Activated CD8-positive, alpha-beta T cell treated with anti-CD3 and anti-CD28 coated beads for 36 hours (primary cell): ENCODE data around the gene ADPRS. TPM values are rescaled to one million over a fixed set of nuclear protein-coding genes. Genes with fewer than 3 reads are reported as not detected.

Experiments
- ATAC-seq: fragments of 200-7000 bp; cut with Tn5 transposase; one replicate; pipeline ENCODE4 v1.10.0; 2021; ENCODE audit warnings: mild to moderate bottlenecking, moderate library complexity
- CTCF ChIA-PET: fragments of 350-600 bp; sonication (Branson Sonifier 250); formaldehyde crosslinking; loops from one replicate; lab custom pipeline; 2021; ENCODE audit warnings: antibody characterized with exemption; lab: Charles Lee
- POLR2A ChIA-PET: fragments of 350-600 bp; sonication (Branson Sonifier 250); formaldehyde crosslinking; loops from one replicate; lab custom pipeline; 2021; ENCODE audit warnings: antibody characterized with exemption; lab: Charles Lee
- DNase-seq: peaks from one replicate; pipeline ENCODE4 v3.0.0-alpha.2; 2020
- H3K27ac Mint-ChIP-seq: one replicate; pipeline ENCODE4 v1.8.0; 2021; ENCODE audit warnings: mild to moderate bottlenecking, mixed read lengths
- H3K27me3 Mint-ChIP-seq: one replicate; pipeline ENCODE4 v1.8.0; 2021; ENCODE audit warnings: mixed read lengths
- H3K36me3 Mint-ChIP-seq: one replicate; pipeline ENCODE4 v1.8.0; 2021; ENCODE audit warnings: low read depth, mixed read lengths
- H3K4me1 Mint-ChIP-seq: one replicate; pipeline ENCODE4 v1.8.0; 2021; ENCODE audit warnings: low read depth, mixed read lengths
- H3K4me3 Mint-ChIP-seq: one replicate; pipeline ENCODE4 v1.8.0; 2021; ENCODE audit warnings: mild to moderate bottlenecking, moderate library complexity, mixed read lengths
- H3K9me3 Mint-ChIP-seq: one replicate; pipeline ENCODE4 v1.8.0; 2021; ENCODE audit warnings: mixed read lengths
- intact Hi-C: fragments of 100-400 bp; cut with micrococcal nuclease; formaldehyde crosslinking; loops from one replicate; pipeline ENCODE4 v1.10.0; 2022
- total RNA-seq, 2 experiments: library from RNA; stranded (reverse); gene quantifications; one replicate each; pipeline ENCODE4 v1.2.3, GENCODE V29; 2021
- TF ChIP-seq, protein P1 (sequence below): fragments of 200-600 bp; IDR thresholded peaks from one replicate; pipeline ENCODE4 v1.8.0; 2022; ENCODE audit warnings: antibody characterized with exemption, mild to moderate bottlenecking

The ADPRS gene
- total RNA-seq, 2 experiments from 2014 or later, result 52.7 to 54.9 TPM

DNA sequence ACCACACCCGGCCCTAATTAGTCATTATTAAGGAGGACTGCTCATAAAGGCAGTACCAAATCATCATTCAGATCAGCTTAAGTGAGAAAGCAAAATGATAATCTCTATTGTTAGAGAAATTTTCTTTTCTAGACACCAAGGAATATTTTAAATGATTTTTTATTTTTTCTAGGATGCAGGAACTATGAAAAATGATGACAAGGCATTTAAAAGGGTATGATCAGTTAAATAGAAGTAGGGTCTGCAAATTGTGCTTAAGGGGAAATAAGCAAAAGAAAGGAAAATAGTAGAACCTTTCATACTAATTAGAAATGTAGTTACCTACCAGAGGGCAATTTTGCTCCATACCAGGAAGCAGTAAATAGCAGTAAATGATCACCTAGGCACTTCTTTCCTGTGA, 26.4 kb upstream of the ADPRS start:
- Mint-ChIP-seq H3K9me3 (no peaks in the 10 kb centered on the region), H3K27ac (no peak overlapping the region), H3K4me3 (no peak overlapping the region), H3K36me3 (peaks cover 2% of the 10 kb centered on the region), H3K27me3 (no peaks in the 10 kb centered on the region), H3K4me1 (no peaks in the 10 kb centered on the region)
- CTCF ChIA-PET, result no interaction called here
- intact Hi-C loops, result no loop called here
- POLR2A ChIA-PET, result no interaction called here
- DNase-seq (no peak), ATAC-seq (no peak)
- TF ChIP-seq, protein P1, sequence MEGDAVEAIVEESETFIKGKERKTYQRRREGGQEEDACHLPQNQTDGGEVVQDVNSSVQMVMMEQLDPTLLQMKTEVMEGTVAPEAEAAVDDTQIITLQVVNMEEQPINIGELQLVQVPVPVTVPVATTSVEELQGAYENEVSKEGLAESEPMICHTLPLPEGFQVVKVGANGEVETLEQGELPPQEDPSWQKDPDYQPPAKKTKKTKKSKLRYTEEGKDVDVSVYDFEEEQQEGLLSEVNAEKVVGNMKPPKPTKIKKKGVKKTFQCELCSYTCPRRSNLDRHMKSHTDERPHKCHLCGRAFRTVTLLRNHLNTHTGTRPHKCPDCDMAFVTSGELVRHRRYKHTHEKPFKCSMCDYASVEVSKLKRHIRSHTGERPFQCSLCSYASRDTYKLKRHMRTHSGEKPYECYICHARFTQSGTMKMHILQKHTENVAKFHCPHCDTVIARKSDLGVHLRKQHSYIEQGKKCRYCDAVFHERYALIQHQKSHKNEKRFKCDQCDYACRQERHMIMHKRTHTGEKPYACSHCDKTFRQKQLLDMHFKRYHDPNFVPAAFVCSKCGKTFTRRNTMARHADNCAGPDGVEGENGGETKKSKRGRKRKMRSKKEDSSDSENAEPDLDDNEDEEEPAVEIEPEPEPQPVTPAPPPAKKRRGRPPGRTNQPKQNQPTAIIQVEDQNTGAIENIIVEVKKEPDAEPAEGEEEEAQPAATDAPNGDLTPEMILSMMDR, result no peak

- no peak overlapping the region for H3K4me3 Mint-ChIP-seq
- DNase-seq (no peak), ATAC-seq (no peak)
- H3K27me3 Mint-ChIP-seq, result no peaks in the 10 kb centered on the region
- TF ChIP-seq, protein P1, result no peak
- POLR2A ChIA-PET, result no interaction called here
- H3K9me3 Mint-ChIP-seq, result no peaks in the 10 kb centered on the region
- CTCF ChIA-PET, result interaction anchor here (1.2 kb wide), 1 partner anchor 21 kb away, joined by 3 read pairs; no protein-coding TSS in a partner anchor
- H3K4me1 Mint-ChIP-seq, result no peaks in the 10 kb centered on the region
- no peaks in the 10 kb centered on the region for H3K36me3 Mint-ChIP-seq
- intact Hi-C loops, result no loop called here
- no peak overlapping the region for H3K27ac Mint-ChIP-seq
Observed at GRCh38 chr1:36067871-36068270, 20.8 kb upstream of the ADPRS start.

DNA sequence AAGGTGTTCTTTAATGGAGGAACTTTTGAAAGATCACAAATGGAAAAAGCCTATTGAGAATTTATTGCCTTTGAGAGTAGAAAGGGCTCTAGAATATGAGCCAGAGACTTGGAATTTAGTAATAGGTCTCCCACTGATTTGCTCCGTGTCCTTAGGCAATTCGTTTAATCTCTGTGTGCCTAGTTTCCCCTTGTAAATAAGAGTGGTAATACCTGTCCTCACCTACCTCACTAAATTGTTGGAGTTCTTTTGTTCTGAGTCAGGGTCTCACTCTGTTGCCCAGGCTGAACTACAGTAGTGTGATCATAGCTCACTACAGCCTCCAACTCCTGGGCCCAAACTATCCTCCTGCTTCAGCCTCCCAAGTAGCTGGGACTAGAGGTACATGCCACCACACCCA, 19.8 kb upstream of the ADPRS start:
- no peak overlapping the region for H3K4me3 Mint-ChIP-seq
- POLR2A ChIA-PET, result no interaction called here
- CTCF ChIA-PET, result interaction anchor here (1.1 to 1.2 kb wide), 2 partner anchors 21 to 217 kb away, joined by 3 read pairs; no protein-coding TSS in a partner anchor

GRCh38 chr1:36070349-36070748, 18.3 kb upstream of the ADPRS start:
- POLR2A ChIA-PET, result interaction anchor here (0.6 to 0.7 kb wide), 2 partner anchors 19 to 68 kb away, joined by 3 read pairs; no protein-coding TSS in a partner anchor
- Mint-ChIP-seq H3K9me3 (no peaks in the 10 kb centered on the region), H3K36me3 (no peaks in the 10 kb centered on the region), H3K4me3 (no peak overlapping the region), H3K27ac (no peak overlapping the region), H3K27me3 (no peaks in the 10 kb centered on the region), H3K4me1 (no peaks in the 10 kb centered on the region)
- TF ChIP-seq, protein P1, result no peak
- CTCF ChIA-PET, result no interaction called here
- DNase-seq, result no peak
- ATAC-seq, result no peak
- intact Hi-C loops, result no loop called here

More for the DNA sequence above, 19.8 kb upstream of the ADPRS start:
- Mint-ChIP-seq H3K27me3 (no peaks in the 10 kb centered on the region), H3K36me3 (no peaks in the 10 kb centered on the region), H3K9me3 (no peaks in the 10 kb centered on the region), H3K4me1 (no peaks in the 10 kb centered on the region), H3K27ac (no peak overlapping the region)
- ATAC-seq (no peak), DNase-seq (no peak)
- intact Hi-C loops, result no loop called here
- TF ChIP-seq, protein P1, result no peak

DNA sequence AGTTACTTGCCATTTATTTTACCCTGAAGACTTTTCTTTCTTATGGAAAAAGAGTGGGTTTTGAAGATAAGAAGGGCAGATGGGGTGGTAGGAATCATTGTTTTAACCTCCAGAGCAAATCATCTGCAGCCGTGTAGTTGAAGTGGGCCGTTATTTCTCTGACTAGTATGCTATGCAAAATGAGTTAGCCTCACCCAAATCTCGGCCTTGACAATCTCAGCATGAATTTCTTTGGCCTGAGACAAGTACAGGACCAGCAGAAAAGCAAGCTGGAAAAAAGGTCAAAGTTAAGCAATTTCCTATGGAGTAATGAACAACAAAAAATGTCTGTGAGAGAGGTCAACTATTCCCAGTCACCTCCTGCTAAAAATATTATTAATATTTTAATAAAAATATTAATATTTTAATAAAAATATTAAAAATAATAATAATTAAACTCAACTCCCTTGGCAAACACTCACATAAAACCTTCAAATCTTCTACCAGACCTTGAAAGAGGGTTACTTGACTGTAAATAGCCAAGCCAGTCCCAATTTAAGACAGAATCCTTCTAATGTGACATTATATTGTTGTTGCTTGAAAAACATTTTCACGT, 11.6 kb upstream of the ADPRS start:
- Mint-ChIP-seq H3K27ac (no peak overlapping the region), H3K4me3 (no peak overlapping the region), H3K4me1 (no peaks in the 10 kb centered on the region), H3K36me3 (no peaks in the 10 kb centered on the region), H3K9me3 (no peaks in the 10 kb centered on the region), H3K27me3 (peaks cover 2% of the 10 kb centered on the region)
- ATAC-seq, result no peak
- POLR2A ChIA-PET, result no interaction called here
- CTCF ChIA-PET, result no interaction called here
- no peak for DNase-seq
- TF ChIP-seq, protein P1, result no peak
- intact Hi-C loops, result no loop called here
